Neural progenitor cell (in vitro differentiated cells): ENCODE data around the gene SUN1.

Source experiments
- EZH2 ChIP-seq: fragments of 200-600 bp; sonication (generic); IDR thresholded peaks from 2 replicates; pipeline ENCODE4 v1.6.1; 2017; ENCODE audit warnings: antibody characterized with exemption, mild to moderate bottlenecking, moderate library complexity
- EZH2phosphoT487 ChIP-seq: fragments of 200-600 bp; sonication (generic); IDR thresholded peaks from 2 replicates; pipeline ENCODE4 v1.6.1; 2017; ENCODE audit warnings: antibody characterized with exemption
- TF ChIP-seq, protein P1 (sequence below): fragments of 200-600 bp; sonication (generic); IDR thresholded peaks from 2 replicates; pipeline ENCODE4 v1.5.1; 2017; ENCODE audit warnings: antibody characterized with exemption, mild to moderate bottlenecking

DNA sequence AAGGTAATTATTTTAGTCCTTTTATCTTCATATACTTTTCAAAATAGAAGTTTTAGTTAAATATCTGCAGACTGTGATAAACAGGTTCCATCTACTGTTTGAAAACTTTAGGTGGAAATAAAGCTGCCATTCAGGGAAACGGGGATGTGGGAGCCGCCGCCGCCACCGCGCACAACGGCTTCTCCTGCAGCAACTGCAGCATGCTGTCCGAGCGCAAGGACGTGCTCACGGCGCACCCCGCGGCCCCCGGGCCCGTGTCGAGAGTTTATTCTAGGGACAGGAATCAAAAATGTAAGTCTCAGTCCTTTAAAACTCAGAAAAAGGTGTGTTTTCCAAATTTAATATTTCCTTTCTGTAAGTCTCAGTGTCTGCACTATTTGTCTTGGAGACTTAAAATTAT lies 11.0 kb downstream of the SUN1 start:
- TF ChIP-seq, protein P1, sequence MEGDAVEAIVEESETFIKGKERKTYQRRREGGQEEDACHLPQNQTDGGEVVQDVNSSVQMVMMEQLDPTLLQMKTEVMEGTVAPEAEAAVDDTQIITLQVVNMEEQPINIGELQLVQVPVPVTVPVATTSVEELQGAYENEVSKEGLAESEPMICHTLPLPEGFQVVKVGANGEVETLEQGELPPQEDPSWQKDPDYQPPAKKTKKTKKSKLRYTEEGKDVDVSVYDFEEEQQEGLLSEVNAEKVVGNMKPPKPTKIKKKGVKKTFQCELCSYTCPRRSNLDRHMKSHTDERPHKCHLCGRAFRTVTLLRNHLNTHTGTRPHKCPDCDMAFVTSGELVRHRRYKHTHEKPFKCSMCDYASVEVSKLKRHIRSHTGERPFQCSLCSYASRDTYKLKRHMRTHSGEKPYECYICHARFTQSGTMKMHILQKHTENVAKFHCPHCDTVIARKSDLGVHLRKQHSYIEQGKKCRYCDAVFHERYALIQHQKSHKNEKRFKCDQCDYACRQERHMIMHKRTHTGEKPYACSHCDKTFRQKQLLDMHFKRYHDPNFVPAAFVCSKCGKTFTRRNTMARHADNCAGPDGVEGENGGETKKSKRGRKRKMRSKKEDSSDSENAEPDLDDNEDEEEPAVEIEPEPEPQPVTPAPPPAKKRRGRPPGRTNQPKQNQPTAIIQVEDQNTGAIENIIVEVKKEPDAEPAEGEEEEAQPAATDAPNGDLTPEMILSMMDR = no peak
- no peak for TF ChIP-seq EZH2phosphoT487
- no peak for TF ChIP-seq EZH2
